NCI-H2196 treated with DMSO at 0.1 percent for 48 hours (cell line): ENCODE results near the gene OR52E1.
"Not testable (repeated sequence)": the region's sequence is repeated elsewhere in the genome, so short reads cannot be mapped to it uniquely, and the experiment has no call there.

Experiments
- DNase-seq: peaks from one replicate; lab custom pipeline; 2025; ENCODE audit not compliant: unreplicated experiment; lab: John Stamatoyannopoulos, UW

OR52E1 gene

DNA sequence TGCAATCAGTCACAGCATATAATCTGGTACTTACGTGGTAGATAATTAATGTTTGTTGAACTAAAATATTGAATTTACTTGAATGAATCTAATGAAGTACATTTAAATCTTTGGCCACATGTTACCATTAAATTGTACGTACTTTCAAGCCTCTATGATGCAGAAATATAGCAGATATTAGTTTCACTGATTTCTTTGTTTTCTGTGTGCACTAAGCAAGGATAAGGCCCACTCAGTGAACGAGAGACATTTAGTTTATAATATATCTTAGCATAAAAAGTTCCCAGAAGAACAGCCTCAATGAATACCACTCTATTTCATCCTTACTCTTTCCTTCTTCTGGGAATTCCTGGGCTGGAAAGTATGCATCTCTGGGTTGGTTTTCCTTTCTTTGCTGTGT, at the start of gene OR52E1:
OR52E1 (plus strand) TSS at position 301 of the 400 bp plus-strand sequence.
- no peak for DNase-seq

DNA sequence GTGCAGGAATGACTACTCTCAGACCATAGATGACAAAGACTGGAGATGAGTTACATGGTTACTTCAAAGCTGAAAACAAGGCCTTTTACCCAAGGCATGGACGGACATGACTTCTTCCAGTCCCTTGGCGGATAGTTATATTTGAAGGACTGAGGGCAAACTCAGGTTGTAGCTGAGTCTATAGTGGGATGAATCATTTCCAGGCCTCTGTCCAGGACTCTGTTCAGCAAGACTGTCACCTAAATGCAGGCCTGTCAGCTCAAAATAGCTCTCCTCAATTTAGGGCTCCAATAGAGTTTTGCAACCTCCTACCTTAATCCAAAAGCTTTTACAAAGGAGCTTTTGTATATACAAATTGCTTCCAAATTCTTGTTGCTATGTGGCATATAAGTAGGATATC, 47.4 kb upstream of the OR52E1 start:
- no peak for DNase-seq

DNA sequence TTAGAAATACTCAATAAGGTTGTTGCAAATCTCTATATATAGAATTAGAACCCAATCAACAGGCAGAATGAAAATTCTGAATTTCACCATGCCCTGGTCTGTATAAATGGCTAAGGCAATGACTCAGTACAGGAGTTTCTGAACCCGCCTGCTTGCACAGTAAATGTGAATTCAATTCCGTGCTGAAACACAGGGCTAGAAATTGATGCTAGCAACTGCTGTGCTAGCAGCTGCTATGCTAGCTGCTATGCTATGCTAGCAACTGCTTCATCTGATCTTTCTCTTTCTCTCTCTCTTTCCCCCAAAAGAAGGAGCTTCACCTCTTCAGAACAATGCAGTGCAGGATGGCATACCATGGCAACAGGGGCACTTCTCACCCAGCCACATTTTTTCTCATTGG, 32.7 kb upstream of the OR52E1 start:
- no peak for DNase-seq

- DNase-seq: no peak
Measured at GRCh38 chr11:5037926-5038325, 31.4 kb upstream of the OR52E1 start.

- no peak for DNase-seq
Measured at GRCh38 chr11:5038341-5038740, 31.0 kb upstream of the OR52E1 start.

DNA sequence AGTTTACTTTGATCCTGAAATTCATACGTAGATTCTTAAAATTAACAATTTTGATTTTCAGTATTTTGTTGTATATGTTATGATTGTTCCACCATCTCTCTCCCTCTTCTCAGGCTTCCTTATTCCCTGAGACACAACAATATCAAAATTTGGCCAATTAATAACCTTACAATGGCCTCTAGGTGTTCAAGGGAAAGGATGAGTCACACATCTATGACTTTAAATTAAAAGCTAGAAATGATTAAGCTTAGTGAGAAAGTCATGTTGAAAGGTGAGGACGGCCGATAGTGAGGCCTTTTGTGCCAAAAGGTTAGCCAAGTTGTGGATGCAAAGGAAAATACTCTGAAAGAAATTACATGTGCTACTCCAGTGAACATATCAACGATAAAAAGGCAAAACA, 28.5 kb upstream of the OR52E1 start:
- no peak for DNase-seq

DNA sequence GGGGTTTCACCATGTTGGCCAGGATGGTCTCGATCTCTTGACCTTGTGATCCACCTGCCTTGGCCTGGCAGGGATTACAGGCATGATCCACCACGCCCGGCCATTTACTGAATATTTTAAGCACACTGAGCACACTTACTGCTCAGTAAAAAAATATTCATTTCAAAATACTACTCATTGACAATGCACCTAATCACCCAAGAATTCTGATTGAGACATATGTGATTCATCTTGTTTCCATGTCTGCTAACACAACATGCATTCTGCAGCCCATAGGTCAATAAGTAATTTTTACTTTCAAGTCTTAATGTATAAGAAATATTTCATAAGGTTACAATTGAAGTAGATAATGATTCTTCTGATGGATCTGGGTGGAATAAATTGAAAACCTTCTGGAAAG, 27.3 kb upstream of the OR52E1 start:
- DNase-seq: no peak

GRCh38 chr11:5043380-5043779, 26.0 kb upstream of the OR52E1 start:
- no peak for DNase-seq

DNA sequence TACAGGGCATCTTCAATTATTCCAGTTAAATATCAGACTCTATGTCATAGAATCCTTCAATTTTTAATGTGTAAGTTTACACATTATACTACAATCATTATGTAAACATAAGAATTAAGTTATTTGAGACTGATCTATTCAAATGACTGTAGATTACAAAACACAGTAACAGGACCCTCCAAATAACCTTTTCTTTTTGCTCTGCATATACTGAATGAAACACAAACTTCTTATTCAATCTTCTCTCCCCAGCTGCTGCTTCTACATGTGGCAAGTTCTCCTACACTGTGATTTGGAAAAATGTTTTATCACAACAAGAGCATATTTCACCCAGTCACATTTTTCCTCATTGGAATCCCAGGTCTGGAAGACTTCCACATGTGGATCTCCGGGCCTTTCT, 23.1 kb upstream of the OR52E1 start, which contains the start of gene OR52J3:
OR52J3 (plus strand) TSS at position 301 of the 400 bp plus-strand sequence; CDS start at position 301, 0 bp downstream.
- no peak for DNase-seq

DNA sequence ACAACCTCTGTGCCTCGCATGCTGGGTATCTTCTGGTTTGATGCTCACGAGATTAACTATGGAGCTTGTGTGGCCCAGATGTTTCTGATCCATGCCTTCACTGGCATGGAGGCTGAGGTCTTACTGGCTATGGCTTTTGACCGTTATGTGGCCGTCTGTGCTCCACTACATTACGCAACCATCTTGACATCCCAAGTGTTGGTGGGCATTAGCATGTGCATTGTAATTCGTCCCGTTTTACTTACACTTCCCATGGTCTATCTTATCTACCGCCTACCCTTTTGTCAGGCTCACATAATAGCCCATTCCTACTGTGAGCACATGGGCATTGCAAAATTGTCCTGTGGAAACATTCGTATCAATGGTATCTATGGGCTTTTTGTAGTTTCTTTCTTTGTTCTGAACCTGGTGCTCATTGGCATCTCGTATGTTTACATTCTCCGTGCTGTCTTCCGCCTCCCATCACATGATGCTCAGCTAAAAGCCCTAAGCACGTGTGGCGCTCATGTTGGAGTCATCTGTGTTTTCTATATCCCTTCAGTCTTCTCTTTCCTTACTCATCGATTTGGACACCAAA, 22.5 kb upstream of the OR52E1 start:
- no peak for DNase-seq

DNA sequence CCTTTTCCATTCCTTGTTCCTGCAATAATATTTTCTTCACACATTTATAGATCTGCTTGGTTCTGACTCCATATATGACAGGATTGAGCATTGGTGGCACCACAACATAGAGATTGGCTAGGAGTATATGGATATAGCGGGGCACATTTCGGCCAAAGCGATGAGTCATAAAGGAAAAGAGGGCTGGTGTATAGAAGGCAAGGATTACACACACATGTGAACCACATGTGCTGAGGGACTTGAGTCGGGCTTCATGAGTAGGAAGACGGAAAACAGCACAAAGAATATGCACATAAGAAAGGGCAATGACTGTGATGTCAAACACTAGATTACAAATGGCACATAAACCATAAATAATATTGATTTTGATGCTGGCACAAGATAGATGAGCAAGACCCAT, 10.7 kb upstream of the OR52E1 start:
- not testable (repeated sequence) for DNase-seq

DNA sequence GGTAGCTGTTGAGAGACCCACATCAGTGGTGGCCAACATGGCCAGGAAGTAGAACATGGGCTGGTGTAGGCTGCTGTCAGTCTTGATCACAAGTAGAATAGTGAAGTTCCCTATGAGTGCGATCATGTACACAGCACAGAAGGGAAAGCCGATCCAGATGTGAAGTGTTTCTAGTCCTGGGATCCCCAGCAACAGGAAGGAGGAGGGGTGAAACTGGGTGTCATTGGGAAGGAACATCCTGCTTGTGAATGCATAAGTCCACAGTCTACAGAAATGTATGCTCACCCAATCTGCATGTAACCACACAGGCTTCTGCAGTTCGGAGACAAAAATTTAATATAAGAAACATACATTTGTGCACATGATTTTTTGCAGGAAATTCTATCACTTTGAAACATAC, 10.0 kb upstream of the OR52E1 start, which contains the start of gene OR52E2:
OR52E2 (minus strand) TSS at position 237 of the 400 bp plus-strand sequence; CDS start at position 237, 0 bp downstream.
- no peak for DNase-seq

DNA sequence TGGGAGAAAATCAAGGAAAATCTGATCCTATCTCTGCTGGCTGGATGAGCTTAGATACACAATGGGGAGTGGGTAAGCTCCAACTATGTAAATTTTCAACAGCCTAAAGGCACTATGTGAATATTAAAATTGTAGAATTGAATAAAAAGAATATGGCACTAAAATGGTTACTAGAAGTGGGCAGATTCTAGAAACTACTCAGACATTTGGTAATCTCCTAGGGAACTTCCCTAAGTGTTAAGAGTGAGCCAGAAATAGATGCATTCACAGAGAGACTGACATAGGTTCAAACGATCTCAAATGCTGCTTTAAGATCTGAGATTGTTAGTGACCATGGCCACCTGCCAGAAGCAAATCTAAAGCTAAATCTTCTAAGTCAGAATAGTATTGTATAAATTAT, 4.3 kb upstream of the OR52E1 start:
- no peak for DNase-seq

- no peak for DNase-seq
Measured at GRCh38 chr11:5071799-5072198, 2.4 kb downstream of the OR52E1 start.

DNA sequence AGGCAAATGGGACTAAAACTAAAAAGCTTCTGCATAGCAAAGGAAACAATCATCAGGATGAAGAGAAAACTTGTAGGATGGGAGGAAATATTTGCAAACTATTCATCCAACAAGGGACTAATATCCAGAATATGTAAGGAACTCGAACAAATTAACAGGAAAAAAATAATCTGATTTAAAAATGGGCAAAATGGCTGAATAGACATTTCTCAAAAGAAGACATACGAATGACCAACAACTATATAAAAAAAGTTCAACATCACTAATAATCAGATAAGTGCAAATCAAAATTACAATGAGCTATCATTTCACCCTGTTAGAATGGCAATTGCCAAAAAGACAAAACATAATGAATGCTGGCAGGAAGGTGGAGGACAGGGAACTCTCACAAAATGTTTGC, 12.0 kb downstream of the OR52E1 start:
- DNase-seq: no peak

DNA sequence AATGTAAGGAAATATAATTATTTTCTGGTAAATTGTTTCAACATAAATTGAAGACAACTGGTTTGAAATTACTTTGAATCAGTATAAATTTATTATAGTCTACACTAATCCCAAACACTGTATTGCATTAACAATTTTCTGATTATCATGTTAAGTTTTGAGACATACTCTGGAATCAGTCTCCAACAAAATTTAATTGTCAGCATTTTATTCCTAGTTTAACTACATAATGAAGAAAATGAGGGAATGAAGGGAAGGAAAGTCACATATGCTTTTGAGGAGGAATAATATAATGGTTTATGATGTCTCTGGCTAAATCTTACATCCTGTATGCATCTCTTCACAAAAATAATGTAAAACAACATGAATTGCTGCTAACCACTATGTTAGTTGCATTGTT, 14.2 kb downstream of the OR52E1 start:
- no peak for DNase-seq

DNA sequence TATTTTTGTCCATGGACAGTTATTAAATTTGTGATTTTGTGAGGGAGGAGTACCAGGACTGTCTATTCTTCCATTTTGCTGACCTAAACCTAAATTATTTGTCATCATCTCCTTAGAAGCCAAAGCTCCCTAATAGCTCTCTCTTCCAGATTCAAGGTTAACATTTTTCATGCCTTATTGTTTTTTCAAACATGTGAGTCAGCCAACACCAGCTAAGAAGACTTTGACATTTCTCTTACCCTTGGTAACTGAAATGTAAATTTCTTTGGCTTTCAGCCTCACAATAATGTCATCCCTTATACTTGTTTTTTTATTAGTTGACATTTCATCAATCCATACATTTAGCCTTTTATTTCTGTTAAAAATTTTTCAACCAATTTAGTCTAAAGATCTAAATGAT, 19.2 kb downstream of the OR52E1 start:
- DNase-seq: no peak

- DNase-seq: no peak
Measured at GRCh38 chr11:5090668-5091067, 21.3 kb downstream of the OR52E1 start.

- no peak for DNase-seq
Measured at GRCh38 chr11:5092821-5093585, 23.6 kb downstream of the OR52E1 start.

GRCh38 chr11:5096011-5096410, 26.6 kb downstream of the OR52E1 start:
- no peak for DNase-seq

- no peak for DNase-seq
Measured at GRCh38 chr11:5102246-5102645, 32.9 kb downstream of the OR52E1 start.

GRCh38 chr11:5103066-5103465, 33.7 kb downstream of the OR52E1 start:
- DNase-seq: no peak

DNA sequence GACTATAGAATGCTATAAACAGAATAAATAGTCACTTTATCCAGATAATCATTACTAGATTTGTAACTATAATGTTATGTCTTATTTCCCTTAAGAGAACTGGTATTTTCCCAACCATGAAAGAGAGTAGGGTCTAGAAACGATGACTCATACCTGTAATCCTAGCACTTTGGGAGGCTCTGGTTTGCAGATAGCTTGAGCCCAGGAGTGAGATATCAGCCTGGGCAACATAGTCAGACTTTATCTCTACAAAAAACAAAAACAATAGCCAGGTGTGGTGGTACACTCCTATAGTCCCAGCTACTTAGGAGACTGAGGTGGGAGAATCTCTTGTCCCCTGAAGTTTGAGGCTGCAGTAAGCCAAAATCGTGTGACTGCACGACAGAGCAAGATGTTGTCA, 37.9 kb downstream of the OR52E1 start:
- DNase-seq: no peak
